Peyer's patch (tissue), 4 donors: ENCODE measurements around the gene PAM.

Source experiments
- POLR2A ChIP-seq, 2 donors: fragments of 450-650 bp; IDR thresholded peaks; one replicate each; pipeline ENCODE4 v1.5.1; 2017; ENCODE audit warnings: antibody characterized with exemption in 2 of 2, mild to moderate bottlenecking in 2 of 2, moderate library complexity in 2 of 2
- TF ChIP-seq, protein P1 (sequence below), 6 experiments: fragments of 450-650 bp in 4 of 6; fragments of 200-600 bp in 2 of 6; sonication (generic) in 1 of 6; IDR thresholded peaks; one replicate each; pipeline ENCODE4 v1.5.1; 2017 to 2019; ENCODE audit warnings: antibody characterized with exemption in 6 of 6, mild to moderate bottlenecking in 3 of 6, moderate library complexity in 1 of 6

DNA sequence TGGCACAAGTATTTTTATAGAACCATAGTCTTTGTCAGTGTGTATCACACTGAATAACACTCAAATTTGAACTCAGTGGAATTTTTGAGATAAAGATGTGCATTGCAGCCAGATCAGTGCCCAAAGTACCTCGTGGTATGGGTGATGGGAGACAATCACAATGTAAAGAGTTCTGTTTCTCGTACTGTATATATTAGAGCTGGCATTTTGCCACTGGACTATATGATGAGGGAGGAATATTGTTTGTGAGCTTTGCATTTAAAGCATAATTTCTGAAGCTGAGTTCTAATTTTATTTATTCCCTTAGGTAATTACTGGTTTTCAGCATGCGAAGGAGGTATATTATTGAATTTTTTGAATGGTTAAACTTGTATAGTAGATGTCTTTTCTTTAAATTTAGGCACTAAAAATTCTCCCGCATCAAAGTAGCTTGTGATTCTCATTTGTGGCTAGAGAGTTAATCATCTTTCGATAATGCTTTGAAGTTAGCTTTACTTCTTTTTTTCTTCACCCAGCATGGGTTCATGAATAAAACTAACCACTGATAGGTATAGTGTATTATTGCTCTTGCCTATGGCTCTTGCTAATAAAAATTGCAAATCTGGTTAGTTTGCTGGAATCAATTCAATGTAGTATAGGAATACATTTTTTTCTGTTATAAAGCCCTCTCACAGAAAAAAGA is 43.1 kb downstream of the PAM start:
- TF ChIP-seq, protein P1, sequence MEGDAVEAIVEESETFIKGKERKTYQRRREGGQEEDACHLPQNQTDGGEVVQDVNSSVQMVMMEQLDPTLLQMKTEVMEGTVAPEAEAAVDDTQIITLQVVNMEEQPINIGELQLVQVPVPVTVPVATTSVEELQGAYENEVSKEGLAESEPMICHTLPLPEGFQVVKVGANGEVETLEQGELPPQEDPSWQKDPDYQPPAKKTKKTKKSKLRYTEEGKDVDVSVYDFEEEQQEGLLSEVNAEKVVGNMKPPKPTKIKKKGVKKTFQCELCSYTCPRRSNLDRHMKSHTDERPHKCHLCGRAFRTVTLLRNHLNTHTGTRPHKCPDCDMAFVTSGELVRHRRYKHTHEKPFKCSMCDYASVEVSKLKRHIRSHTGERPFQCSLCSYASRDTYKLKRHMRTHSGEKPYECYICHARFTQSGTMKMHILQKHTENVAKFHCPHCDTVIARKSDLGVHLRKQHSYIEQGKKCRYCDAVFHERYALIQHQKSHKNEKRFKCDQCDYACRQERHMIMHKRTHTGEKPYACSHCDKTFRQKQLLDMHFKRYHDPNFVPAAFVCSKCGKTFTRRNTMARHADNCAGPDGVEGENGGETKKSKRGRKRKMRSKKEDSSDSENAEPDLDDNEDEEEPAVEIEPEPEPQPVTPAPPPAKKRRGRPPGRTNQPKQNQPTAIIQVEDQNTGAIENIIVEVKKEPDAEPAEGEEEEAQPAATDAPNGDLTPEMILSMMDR (IDR thresholded peaks at IDR 0.05): no peak
- no peak for TF ChIP-seq POLR2A (IDR thresholded peaks at IDR 0.05)
